ENCODE results near the gene VPS45.
A peak's percentile ranks its signal among the peaks of the same experiment; 100 is the strongest.

VPS45 gene

DNA sequence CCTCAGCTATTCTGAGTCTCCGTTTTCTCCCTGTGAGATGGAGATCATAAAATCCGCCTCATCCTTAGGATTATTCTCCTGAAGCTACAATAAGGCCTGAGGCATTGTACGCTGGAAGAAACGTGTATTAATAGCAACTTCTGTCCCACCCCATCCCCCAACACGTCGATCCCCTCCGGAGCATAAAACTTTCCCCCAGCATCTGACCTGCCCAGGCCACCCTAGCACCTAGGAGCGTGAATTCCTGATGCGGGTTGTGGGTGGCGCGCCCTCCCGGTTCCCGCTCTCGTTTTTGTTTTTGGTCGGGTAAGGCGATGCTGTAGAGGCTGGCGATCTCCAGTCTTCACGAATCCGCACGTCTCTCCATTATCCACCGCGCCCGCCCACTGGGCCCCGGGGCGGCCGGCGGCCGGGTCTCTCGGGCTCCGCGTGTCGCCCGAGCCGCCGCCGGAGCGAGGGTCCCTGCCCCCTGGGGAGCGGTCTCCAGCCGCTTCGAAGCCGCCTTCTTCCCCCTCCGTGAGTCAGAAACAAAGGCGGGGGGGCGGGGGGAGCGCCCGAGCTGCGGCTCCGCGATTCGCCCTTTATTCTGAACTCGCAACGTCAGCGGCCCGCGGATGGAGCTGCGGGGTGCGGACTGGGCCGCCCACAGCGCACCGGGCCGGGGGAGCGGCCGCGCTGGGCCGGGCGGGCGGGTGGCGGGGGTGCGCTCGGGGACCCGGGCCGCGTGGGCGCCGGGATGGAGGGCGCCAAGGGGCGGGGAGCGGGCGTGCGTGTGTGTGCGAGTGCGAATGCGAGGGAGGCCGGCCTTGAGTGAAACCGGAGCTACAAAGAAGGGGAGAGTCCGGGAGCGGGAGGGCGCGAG lies 81.9 kb downstream of the VPS45 start, which contains the start of gene PLEKHO1:
TSS of gene PLEKHO1 (plus strand) at position 646 of the 862 bp plus-strand sequence. CDS start 342 bp downstream, outside the sequence.
- peaks cover 37% of the 10 kb centered on the region for H3K36me3 ChIP-seq
- peaks cover 12% of the 10 kb centered on the region for H3K4me1 ChIP-seq
- TF ChIP-seq, protein P1, sequence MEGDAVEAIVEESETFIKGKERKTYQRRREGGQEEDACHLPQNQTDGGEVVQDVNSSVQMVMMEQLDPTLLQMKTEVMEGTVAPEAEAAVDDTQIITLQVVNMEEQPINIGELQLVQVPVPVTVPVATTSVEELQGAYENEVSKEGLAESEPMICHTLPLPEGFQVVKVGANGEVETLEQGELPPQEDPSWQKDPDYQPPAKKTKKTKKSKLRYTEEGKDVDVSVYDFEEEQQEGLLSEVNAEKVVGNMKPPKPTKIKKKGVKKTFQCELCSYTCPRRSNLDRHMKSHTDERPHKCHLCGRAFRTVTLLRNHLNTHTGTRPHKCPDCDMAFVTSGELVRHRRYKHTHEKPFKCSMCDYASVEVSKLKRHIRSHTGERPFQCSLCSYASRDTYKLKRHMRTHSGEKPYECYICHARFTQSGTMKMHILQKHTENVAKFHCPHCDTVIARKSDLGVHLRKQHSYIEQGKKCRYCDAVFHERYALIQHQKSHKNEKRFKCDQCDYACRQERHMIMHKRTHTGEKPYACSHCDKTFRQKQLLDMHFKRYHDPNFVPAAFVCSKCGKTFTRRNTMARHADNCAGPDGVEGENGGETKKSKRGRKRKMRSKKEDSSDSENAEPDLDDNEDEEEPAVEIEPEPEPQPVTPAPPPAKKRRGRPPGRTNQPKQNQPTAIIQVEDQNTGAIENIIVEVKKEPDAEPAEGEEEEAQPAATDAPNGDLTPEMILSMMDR (IDR thresholded peaks at IDR 0.05; ENCODE audit: low read depth, low read length), result no peak
- H3K9me3 ChIP-seq, result no peaks in the 10 kb centered on the region
- H3K27me3 ChIP-seq, result no peaks in the 10 kb centered on the region
- DNase-seq, result peak; percentile 88
- peak within 1 kb of the TSS; percentile 90 for H3K4me3 ChIP-seq (ENCODE audit: low read depth, low read length)

DNA sequence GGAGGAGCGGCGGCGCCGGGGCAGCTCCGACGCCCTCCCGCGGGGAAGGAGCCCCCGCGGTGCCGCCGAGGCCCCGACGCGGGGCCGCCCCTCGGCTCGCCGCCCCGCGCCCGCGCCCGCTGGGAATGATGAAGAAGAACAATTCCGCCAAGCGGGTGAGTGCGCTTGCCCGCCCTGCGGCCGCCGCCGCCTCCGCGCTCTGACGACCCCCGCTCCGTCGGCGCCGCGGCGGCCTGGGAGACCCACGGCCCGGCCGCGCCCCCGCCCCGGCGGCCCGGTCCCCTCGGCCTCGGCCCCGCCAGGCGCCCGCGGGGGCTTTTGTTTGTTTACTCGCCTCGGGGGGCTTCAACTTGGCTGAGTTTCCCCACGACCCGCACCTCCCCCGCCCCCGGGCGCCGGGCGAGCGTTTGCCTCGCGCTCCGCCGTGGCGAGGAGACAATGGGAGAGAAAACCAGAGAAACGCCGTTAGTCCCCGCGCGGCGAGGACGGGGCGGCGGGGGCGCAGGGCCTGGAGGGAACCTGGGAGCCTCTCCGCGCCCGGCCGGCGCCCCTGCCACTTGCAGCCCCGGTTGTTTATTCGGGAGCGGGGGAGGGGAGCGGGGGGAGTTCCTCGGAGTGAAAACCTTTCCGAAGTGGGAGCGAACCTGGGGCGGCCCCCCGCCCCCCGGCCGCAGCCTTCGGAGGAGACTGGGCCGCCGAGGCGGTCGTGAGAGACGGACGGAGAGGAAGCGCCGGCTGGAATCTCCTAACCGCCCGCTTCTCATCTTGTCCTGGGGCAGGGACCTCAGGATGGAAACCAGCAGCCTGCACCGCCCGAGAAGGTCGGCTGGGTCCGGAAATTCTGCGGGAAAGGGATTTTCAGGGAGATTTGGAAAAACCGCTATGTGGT lies 82.8 kb downstream of the VPS45 start:
- H3K36me3 ChIP-seq, result peaks cover 41% of the 10 kb centered on the region
- peak overlapping the region; percentile 90 for H3K4me3 ChIP-seq (ENCODE audit: low read depth, low read length)

DNA sequence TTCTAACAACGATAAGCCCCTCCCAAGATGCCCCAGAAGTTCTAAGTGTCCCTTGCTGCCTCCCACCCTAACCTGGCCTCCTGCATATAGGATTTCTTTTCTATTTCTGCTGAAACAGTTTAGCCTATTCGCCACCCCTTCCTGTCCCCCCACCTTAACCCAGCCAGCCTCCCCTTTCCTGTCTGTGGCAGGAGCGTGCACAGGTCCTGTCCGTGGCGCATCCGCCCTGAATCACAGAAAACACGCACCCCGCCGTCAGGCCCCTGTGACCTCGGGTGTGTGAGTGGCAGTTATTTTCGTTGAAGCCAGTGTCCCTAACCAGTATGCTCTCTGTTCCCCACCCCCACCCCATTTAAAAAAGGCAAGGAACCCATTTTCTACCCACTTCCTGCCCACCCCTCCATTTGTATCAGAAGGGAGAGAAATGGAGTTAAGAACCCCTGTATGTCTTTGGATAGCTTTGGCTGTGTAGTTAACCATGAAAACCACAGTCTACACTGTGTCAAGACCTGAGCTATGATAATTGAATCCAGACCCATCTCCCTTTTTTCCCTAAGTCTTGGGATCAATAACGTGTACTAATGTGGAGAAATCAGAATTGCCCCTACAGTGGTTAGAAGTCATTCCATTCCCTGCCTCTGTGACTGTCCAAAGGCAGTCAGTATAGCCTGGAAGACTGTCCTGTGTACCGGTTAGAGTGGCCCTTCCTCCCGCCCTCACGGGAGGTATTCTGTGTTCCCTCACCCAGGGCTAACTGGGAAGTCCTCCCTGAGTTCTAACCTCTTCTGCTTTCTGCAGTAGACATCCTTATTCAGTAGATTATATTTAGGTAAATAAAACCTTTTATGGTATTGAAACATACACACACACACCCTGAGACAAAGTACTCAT lies 84.0 kb downstream of the VPS45 start:
- Histone ChIP-seq H3K36me3 (peaks cover 52% of the 10 kb centered on the region), H3K27me3 (no peaks in the 10 kb centered on the region), H3K9me3 (no peaks in the 10 kb centered on the region), H3K4me3 (ENCODE audit: low read depth, low read length) (peak overlapping the region; percentile 90), H3K4me1 (peaks cover 12% of the 10 kb centered on the region)
- TF ChIP-seq, protein P1 (IDR thresholded peaks at IDR 0.05; ENCODE audit: low read depth, low read length), result no peak
- no peak for DNase-seq

More for the DNA sequence above, 82.8 kb downstream of the VPS45 start:
- TF ChIP-seq, protein P1 (IDR thresholded peaks at IDR 0.05; ENCODE audit: low read depth, low read length), result no peak
- peaks cover 12% of the 10 kb centered on the region for H3K4me1 ChIP-seq
- H3K27me3 ChIP-seq, result no peaks in the 10 kb centered on the region
- DNase-seq, result peak; percentile 39
- no peaks in the 10 kb centered on the region for H3K9me3 ChIP-seq

DNA sequence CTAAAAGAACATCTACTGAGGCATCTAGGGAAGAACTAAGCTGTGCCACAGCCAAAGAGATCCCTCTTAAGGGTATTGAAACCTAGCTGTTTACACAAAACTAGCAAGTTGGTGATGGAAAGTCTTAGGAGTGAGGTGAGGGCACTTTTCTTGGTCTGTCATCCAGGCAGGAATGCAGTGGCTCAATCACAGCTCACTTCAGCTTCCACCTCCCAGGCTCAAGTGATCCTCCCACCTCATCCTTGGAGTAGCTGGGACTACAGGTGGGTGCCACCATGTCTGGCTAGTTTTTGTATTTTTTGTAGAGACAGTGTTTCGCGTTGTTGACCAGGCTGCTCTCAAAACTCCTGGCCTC lies 84.6 kb downstream of the VPS45 start:
- TF ChIP-seq, protein P1 (IDR thresholded peaks at IDR 0.05; ENCODE audit: low read depth, low read length), result no peak
- no peaks in the 10 kb centered on the region for H3K9me3 ChIP-seq
- DNase-seq, result no peak
- no peak overlapping the region; the same call in 1 of the 2 replicates for H3K4me3 ChIP-seq (ENCODE audit: low read depth, low read length)
- H3K4me1 ChIP-seq, result peaks cover 12% of the 10 kb centered on the region
- no peaks in the 10 kb centered on the region for H3K27me3 ChIP-seq
- H3K36me3 ChIP-seq, result peaks cover 58% of the 10 kb centered on the region

DNA sequence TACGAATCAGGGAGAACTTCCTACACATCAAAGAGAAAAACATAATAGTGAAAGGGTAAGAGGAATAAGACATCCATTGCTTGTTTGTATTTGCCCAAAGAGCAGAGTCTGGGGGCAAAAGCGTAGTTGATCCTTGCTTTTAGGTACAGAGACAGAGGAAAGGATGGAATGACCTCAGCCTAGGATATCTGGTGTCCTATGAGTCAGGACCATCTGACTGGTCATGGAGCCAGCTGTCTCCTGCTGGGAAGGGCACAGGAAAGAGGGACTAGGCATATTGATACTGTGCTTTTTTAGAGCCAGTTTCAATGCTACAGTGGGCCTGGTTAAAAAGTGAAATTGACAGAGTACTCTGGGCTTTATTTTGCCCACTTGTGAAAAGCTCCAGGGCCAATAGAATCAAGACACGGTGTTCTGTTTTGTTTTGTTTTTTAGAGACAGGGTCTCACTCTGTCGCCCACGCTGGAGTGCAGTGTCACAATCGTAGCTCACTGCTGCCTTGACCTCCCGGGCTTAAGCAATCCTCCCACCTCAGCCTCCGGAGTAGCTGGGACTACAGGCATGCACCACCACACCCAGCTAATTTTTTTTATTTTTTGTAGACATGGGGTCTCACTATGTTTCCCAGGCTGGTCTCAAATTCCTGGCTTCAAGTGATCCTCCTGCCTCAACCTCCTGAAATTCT lies 85.3 kb downstream of the VPS45 start:
- H3K27me3 ChIP-seq, result no peaks in the 10 kb centered on the region
- TF ChIP-seq, protein P1 (IDR thresholded peaks at IDR 0.05; ENCODE audit: low read depth, low read length), result no peak
- H3K4me1 ChIP-seq, result peaks cover 12% of the 10 kb centered on the region
- no peak overlapping the region for H3K4me3 ChIP-seq (ENCODE audit: low read depth, low read length)
- H3K9me3 ChIP-seq, result no peaks in the 10 kb centered on the region
- peaks cover 66% of the 10 kb centered on the region for H3K36me3 ChIP-seq
- no peak for DNase-seq

Measured in BE2C (cell line).